WERI-Rb-1 (cell line): Measurements from ENCODE around the gene STX10.

Experiments used
- DNase-seq: peaks from one replicate; pipeline ENCODE4 v3.0.0-alpha.2; 2020
- H3K27ac ChIP-seq: fragments of 250-450 bp; sonication (Bioruptor Pico); 2 replicates; pipeline ENCODE4 v1.5.1; 2020; ENCODE audit warnings: mild to moderate bottlenecking, moderate library complexity
- H3K27me3 ChIP-seq: fragments of 250-450 bp; sonication (Bioruptor Pico); 2 replicates; pipeline ENCODE4 v1.5.1; 2021; ENCODE audit warnings: mild to moderate bottlenecking, low read depth, moderate library complexity; ENCODE audit not compliant: insufficient read depth, severe bottlenecking
- H3K36me3 ChIP-seq: fragments of 250-450 bp; sonication (Bioruptor Pico); 2 replicates; pipeline ENCODE4 v1.5.1; 2020; ENCODE audit warnings: mild to moderate bottlenecking, moderate library complexity
- H3K4me3 ChIP-seq: 2 replicates; pipeline ENCODE4 v1.5.1; 2011; ENCODE audit warnings: low read depth, mild to moderate bottlenecking, control low read depth, low read length
- H3K9me3 ChIP-seq: fragments of 250-450 bp; sonication (Bioruptor Pico); 2 replicates; pipeline ENCODE4 v1.5.1; 2021; ENCODE audit warnings: mild to moderate bottlenecking, moderate library complexity; ENCODE audit not compliant: severe bottlenecking
- CTCF ChIP-seq: IDR thresholded peaks from 2 replicates; pipeline ENCODE4 v1.5.1; 2011; ENCODE audit warnings: low read depth, mild to moderate bottlenecking, control low read depth, inconsistent platforms, low read length

Gene STX10

GRCh38 chr19:13103581-13104359 lies 46.4 kb downstream of the STX10 start:
- H3K4me3 ChIP-seq: no peak overlapping the region
- peaks cover 6% of the 10 kb centered on the region for H3K36me3 ChIP-seq
- H3K27ac ChIP-seq: no peak overlapping the region
- H3K27me3 ChIP-seq: no peaks in the 10 kb centered on the region
- H3K9me3 ChIP-seq: no peaks in the 10 kb centered on the region
- TF ChIP-seq CTCF: no peak
- DNase-seq: no peak

- no peaks in the 10 kb centered on the region for H3K9me3 ChIP-seq
- no peak within 1 kb of the TSS for H3K4me3 ChIP-seq
- no peak for TF ChIP-seq CTCF
- H3K27me3 ChIP-seq: no peaks in the 10 kb centered on the region
- H3K27ac ChIP-seq: no peak within 1 kb of the TSS
- peaks cover 6% of the 10 kb centered on the region for H3K36me3 ChIP-seq
- no peak for DNase-seq
These were observed 47.3 kb downstream of the STX10 start, which contains the start of gene LYL1 for GRCh38 chr19:13102666-13103580. Gene LYL1, minus strand, starts transcription at chr19:13102858. Its CDS starts 1,687 bp downstream, at chr19:13101171.

- H3K9me3 ChIP-seq: no peaks in the 10 kb centered on the region
- no peaks in the 10 kb centered on the region for H3K27me3 ChIP-seq
- no peak overlapping the region for H3K27ac ChIP-seq
- H3K36me3 ChIP-seq: peaks cover 3% of the 10 kb centered on the region
- DNase-seq: no peak
- H3K4me3 ChIP-seq: no peak overlapping the region
- no peak for TF ChIP-seq CTCF
These were observed 47.8 kb downstream of the STX10 start for GRCh38 chr19:13102416-13102665.

GRCh38 chr19:13101590-13102415 lies 48.4 kb downstream of the STX10 start:
- no peak for DNase-seq
- H3K9me3 ChIP-seq: no peaks in the 10 kb centered on the region
- H3K4me3 ChIP-seq: no peak overlapping the region
- TF ChIP-seq CTCF: no peak
- H3K36me3 ChIP-seq: no peaks in the 10 kb centered on the region; the same call in none of the 2 replicates
- no peaks in the 10 kb centered on the region for H3K27me3 ChIP-seq
- H3K27ac ChIP-seq: no peak overlapping the region

GRCh38 chr19:13100841-13101589 lies 49.2 kb downstream of the STX10 start:
- Histone ChIP-seq H3K9me3 (no peaks in the 10 kb centered on the region), H3K4me3 (no peak overlapping the region), H3K36me3 (no peaks in the 10 kb centered on the region; the same call in none of the 2 replicates), H3K27ac (no peak overlapping the region), H3K27me3 (no peaks in the 10 kb centered on the region)
- TF ChIP-seq CTCF: peak; percentile 50
- DNase-seq: no peak
